ENCODE results near the gene CFAP57.

DNA sequence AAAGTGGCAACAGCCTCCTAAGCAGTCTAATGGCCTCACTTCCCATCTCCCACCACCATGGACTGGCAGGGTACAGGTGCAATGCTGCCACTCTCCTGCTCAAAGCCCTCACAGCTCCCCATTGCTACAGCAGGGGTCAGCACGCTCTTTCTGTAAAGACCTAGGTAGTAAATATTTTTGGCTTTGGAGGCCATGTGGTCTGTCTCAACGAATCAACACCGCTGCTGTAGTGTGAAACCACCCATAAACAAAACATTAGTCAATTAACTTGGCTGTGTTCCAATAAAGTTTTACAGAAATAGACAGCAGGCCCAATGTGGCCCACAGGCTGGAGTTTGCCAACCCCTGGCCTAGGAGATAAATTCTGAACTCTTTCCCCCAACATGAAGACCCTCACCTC is 53.0 kb downstream of the CFAP57 start:
- TF ChIP-seq POLR2A (IDR thresholded peaks at IDR 0.05) (no peak), EP300 (IDR thresholded peaks at IDR 0.05) (no peak)
- TF ChIP-seq, protein P1, sequence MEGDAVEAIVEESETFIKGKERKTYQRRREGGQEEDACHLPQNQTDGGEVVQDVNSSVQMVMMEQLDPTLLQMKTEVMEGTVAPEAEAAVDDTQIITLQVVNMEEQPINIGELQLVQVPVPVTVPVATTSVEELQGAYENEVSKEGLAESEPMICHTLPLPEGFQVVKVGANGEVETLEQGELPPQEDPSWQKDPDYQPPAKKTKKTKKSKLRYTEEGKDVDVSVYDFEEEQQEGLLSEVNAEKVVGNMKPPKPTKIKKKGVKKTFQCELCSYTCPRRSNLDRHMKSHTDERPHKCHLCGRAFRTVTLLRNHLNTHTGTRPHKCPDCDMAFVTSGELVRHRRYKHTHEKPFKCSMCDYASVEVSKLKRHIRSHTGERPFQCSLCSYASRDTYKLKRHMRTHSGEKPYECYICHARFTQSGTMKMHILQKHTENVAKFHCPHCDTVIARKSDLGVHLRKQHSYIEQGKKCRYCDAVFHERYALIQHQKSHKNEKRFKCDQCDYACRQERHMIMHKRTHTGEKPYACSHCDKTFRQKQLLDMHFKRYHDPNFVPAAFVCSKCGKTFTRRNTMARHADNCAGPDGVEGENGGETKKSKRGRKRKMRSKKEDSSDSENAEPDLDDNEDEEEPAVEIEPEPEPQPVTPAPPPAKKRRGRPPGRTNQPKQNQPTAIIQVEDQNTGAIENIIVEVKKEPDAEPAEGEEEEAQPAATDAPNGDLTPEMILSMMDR (IDR thresholded peaks at IDR 0.05) = no peak

All from suprapubic skin (tissue), 3 donors.